Measurements from ENCODE around the gene ARVCF. TPM values are rescaled to one million over a fixed set of nuclear protein-coding genes. Genes with fewer than 3 reads are reported as not detected.

Gene ARVCF
- total RNA-seq, 2 donors from 2014 or later = 39.6 to 65.9 TPM

DNA sequence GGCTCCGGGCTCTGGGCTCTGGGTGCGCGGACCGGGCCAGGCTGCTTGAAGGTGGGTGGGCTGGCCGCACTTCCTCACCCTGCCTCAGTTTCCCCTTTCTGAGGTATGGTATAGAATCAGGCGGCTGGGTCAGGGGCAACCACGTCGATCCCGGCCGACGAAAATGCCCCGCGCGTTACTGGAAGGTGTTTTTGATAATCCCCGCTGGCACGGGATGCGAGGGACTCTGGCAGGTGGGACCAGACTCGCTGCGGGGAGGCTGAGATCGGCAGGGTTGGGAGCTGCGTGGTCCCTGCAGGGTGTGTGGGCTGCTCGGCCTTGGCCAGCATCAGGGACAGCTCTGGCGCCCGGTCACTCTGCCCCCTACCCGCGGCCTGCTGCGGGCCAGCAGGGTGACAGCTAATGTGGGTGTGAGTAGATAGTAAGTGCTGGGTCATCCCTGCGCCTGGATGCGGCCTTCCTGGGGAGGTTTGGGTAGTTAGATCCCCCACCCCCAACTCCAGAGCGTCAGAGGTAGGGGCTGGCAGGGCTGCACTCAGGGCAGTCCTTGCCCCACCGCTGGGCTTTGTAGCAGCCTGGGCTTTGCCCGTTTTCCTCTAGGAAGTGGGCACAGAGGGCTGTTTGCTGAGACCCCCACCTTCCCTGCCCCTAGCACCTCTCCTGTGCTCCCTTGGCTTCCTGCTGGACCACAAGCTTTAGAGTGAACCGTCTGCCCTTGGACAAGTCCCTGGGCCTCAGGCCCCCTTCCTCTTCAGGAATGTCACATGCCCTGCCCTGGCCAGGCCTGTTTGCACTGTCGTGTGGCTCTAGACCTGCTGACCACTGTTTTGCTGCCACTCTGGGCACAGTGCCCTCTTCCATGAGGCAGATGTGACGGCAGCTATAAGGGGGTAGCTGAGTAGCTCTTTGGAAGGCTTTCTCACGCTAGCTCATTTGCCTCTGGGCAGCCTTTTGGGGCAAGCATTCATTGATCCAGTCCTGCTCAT is 4.9 kb upstream of the ARVCF start:
- Histone ChIP-seq H3K4me3 (peak overlapping the region; percentile 84 to 89), H3K9me3 (no peaks in the 10 kb centered on the region), H3K27ac (peak overlapping the region; percentile 76 to 84), H3K36me3 (no peaks in the 10 kb centered on the region), H3K4me1 (replicated peaks) (peaks cover 8% of the 10 kb centered on the region), H3K27me3 (replicated peaks; ENCODE audit: insufficient read depth) (no peaks in the 10 kb centered on the region)
- 5% methylated on average over 36 of the region's 36 CpGs for WGBS
- TF ChIP-seq POLR2AphosphoS5 (IDR thresholded peaks at IDR 0.05) (peak; percentile 72), POLR2A (IDR thresholded peaks at IDR 0.05) (no peak)
- TF ChIP-seq, protein P1, sequence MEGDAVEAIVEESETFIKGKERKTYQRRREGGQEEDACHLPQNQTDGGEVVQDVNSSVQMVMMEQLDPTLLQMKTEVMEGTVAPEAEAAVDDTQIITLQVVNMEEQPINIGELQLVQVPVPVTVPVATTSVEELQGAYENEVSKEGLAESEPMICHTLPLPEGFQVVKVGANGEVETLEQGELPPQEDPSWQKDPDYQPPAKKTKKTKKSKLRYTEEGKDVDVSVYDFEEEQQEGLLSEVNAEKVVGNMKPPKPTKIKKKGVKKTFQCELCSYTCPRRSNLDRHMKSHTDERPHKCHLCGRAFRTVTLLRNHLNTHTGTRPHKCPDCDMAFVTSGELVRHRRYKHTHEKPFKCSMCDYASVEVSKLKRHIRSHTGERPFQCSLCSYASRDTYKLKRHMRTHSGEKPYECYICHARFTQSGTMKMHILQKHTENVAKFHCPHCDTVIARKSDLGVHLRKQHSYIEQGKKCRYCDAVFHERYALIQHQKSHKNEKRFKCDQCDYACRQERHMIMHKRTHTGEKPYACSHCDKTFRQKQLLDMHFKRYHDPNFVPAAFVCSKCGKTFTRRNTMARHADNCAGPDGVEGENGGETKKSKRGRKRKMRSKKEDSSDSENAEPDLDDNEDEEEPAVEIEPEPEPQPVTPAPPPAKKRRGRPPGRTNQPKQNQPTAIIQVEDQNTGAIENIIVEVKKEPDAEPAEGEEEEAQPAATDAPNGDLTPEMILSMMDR (IDR thresholded peaks at IDR 0.05) = no peak
- peak; percentile 52 for DNase-seq (ENCODE audit: low spot score)
- intact Hi-C loops (cut with DNase I) = no loop called here

- H3K36me3 ChIP-seq = no peaks in the 10 kb centered on the region
- H3K27me3 ChIP-seq (replicated peaks; ENCODE audit: insufficient read depth) = no peaks in the 10 kb centered on the region
- peaks cover 8% of the 10 kb centered on the region for H3K4me1 ChIP-seq (replicated peaks)
- TF ChIP-seq POLR2AphosphoS5 (IDR thresholded peaks at IDR 0.05) = peak; percentile 39
- TF ChIP-seq POLR2A (IDR thresholded peaks at IDR 0.05) = peak; percentile 66
- TF ChIP-seq, protein P1 (IDR thresholded peaks at IDR 0.05) = peak in 2 of 4 experiments; percentile 12 to 40
- under 1% methylated on average over 38 of the region's 61 CpGs for WGBS
- intact Hi-C loops (cut with DNase I) = no loop called here
- DNase-seq (ENCODE audit: low spot score) = peak; percentile 92
- peak within 1 kb of the TSS; percentile 76 to 84 for H3K27ac ChIP-seq
- no peaks in the 10 kb centered on the region for H3K9me3 ChIP-seq
- peak within 1 kb of the TSS; percentile 84 to 89 for H3K4me3 ChIP-seq
Observed at GRCh38 chr22:20020533-20021195, 4.0 kb upstream of the ARVCF start, which contains the start of gene TANGO2. Gene TANGO2, plus strand, starts transcription at chr22:20021110. Its CDS starts 15,689 bp downstream, at chr22:20036799.

- Histone ChIP-seq H3K27ac (peak overlapping the region; percentile 68 to 84), H3K9me3 (no peaks in the 10 kb centered on the region), H3K4me3 (peak overlapping the region; percentile 84 to 89), H3K36me3 (no peaks in the 10 kb centered on the region), H3K4me1 (replicated peaks) (peaks cover 8% of the 10 kb centered on the region), H3K27me3 (replicated peaks; ENCODE audit: insufficient read depth) (no peaks in the 10 kb centered on the region)
- WGBS = 83% methylated on average over 8 of the region's 8 CpGs
- intact Hi-C loops (cut with DNase I) = no loop called here
- TF ChIP-seq, protein P1 (IDR thresholded peaks at IDR 0.05) = no peak
- no peak for DNase-seq (ENCODE audit: low spot score)
Observed at GRCh38 chr22:20019661-20020532, 3.3 kb upstream of the ARVCF start.

- no peak for DNase-seq (ENCODE audit: low spot score)
- intact Hi-C loops (cut with DNase I) = no loop called here
- Histone ChIP-seq H3K36me3 (no peaks in the 10 kb centered on the region), H3K4me3 (no peak overlapping the region), H3K4me1 (replicated peaks) (peaks cover 8% of the 10 kb centered on the region), H3K27me3 (replicated peaks; ENCODE audit: insufficient read depth) (no peaks in the 10 kb centered on the region), H3K9me3 (no peaks in the 10 kb centered on the region), H3K27ac (no peak overlapping the region)
- WGBS = 83% methylated on average over 5 of the region's 5 CpGs
- TF ChIP-seq POLR2A (IDR thresholded peaks at IDR 0.05) = no peak
- no peak for TF ChIP-seq POLR2AphosphoS5 (IDR thresholded peaks at IDR 0.05)
- TF ChIP-seq, protein P1 (IDR thresholded peaks at IDR 0.05) = no peak
Observed at GRCh38 chr22:20018001-20018400, 1.4 kb upstream of the ARVCF start.
